ENCODE results near the gene CHST7.

DNA sequence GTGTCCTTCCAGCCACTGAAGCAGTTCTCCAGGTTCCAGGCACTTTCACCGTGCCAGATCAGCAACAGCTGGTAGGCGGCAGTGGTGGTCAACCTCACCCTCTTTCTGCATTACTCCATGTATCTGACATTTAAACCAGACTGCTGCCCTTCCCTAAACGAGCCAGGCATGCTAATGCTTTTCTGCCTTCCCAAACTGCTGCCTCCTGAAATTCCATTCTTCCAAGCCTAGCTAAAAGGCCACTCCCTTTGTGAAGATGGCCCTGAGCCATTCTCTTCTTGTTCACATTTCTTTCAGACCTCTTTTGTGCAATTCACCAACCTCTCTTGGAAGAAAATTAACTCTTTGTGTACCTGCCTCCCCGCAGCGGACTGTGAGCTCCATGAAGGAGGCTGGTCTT is 73.7 kb downstream of the CHST7 start:
- TF ChIP-seq CTCF (IDR thresholded peaks at IDR 0.05; ENCODE audit: low read depth, low read length, poor library complexity, severe bottlenecking), result no peak
- TF ChIP-seq EZH2phosphoT487 (IDR thresholded peaks at IDR 0.05; ENCODE audit: borderline replicate concordance, low read length), result no peak

Data from DOHH2 (cell line).